HepG2 (cell line): ENCODE measurements around the gene SEC14L2. TPM values are rescaled to one million over a fixed set of nuclear protein-coding genes. Genes with fewer than 3 reads are reported as not detected.

Source experiments
- ATAC-seq: fragments of 200-7000 bp; cut with Tn5 transposase; 3 replicates; pipeline ENCODE4 v1.9.1; 2020; ENCODE audit warnings: mild to moderate bottlenecking, moderate library complexity
- BruUV-seq: library from RNA; stranded (reverse); fragments of 400-500 nt; replicated peaks from 2 replicates; lab custom pipeline; 2021; lab: Mats Ljungman, UMichigan
- CTCF ChIA-PET: fragments of 300-600 bp; formaldehyde crosslinking; extraction: SDS; loops from one replicate; lab custom pipeline; 2021; ENCODE audit warnings: low total read pairs, inconsistent platforms, low intra/inter-chr PET ratio; lab: Yijun Ruan, JAX
- POLR2A ChIA-PET: fragments of 350-600 bp; sonication (Branson Sonifier 250); formaldehyde crosslinking; loops from one replicate; lab custom pipeline; 2020; ENCODE audit warnings: antibody characterized with exemption, inconsistent platforms; lab: Yijun Ruan, JAX
- DNase-seq: peaks from one replicate; pipeline ENCODE4 v3.0.0-alpha.2; 2015; ENCODE audit warnings: low spot score
- FAIRE-seq: peaks from 3 replicates; lab custom pipeline; 2011; peaks lifted over from hg19 to GRCh38; lab: Jason Lieb, UNC
- H2AFZ ChIP-seq: one replicate; pipeline ENCODE4 v1.6.1; 2011; ENCODE audit warnings: low read length, inconsistent platforms
- H3K27ac ChIP-seq: fragments of 300-600 bp; 3 replicates; pipeline ENCODE4 v1.8.0; 2011; ENCODE audit warnings: mixed run types, mild to moderate bottlenecking, mixed read lengths, low read length, inconsistent platforms; ENCODE audit not compliant: insufficient read depth; ENCODE audit errors: extremely low read length
- H3K27me3 ChIP-seq, 2 experiments: fragments of 200-600 bp in 1 of 2; 2 replicates in 1 of 2; 3 replicates in 1 of 2; pipeline versions ENCODE4 v1.6.0 to v1.8.0; 2011; ENCODE audit warnings: low read length in 2 of 2, mild to moderate bottlenecking in 2 of 2, moderate library complexity in 2 of 2, inconsistent platforms in 1 of 2; ENCODE audit not compliant: insufficient read depth in 2 of 2, control insufficient read depth in 1 of 2
- H3K36me3 ChIP-seq, 2 experiments: fragments of 200-600 bp in 1 of 2; replicated peaks in 1 of 2; 2 replicates in 1 of 2; 3 replicates in 1 of 2; pipeline versions ENCODE4 v1.5.1 to v1.8.0; 2011; ENCODE audit warnings: low read length in 2 of 2, inconsistent platforms in 1 of 2; ENCODE audit not compliant: insufficient read depth in 2 of 2, control insufficient read depth in 1 of 2
- H3K4me1 ChIP-seq: 2 replicates; pipeline ENCODE4 v1.5.1; 2012; ENCODE audit warnings: low read length, inconsistent platforms; ENCODE audit not compliant: insufficient read depth
- H3K4me2 ChIP-seq: 2 replicates; pipeline ENCODE4 v1.6.0; 2011; ENCODE audit warnings: low read depth, low read length, inconsistent platforms
- H3K4me3 ChIP-seq, 3 experiments: fragments of 200-600 bp in 1 of 3; sonication (generic), shearing (Covaris generic) in 1 of 3; replicated peaks in 1 of 3; 2 replicates each; pipeline ENCODE4 v1.5.1; 2011 to 2016; ENCODE audit warnings: low read length in 3 of 3, inconsistent platforms in 2 of 3, low read depth in 2 of 3, mild to moderate bottlenecking in 2 of 3, control low read depth in 1 of 3, mixed read lengths in 1 of 3; ENCODE audit not compliant: insufficient read depth in 1 of 3
- H3K79me2 ChIP-seq: one replicate; pipeline ENCODE4 v1.6.1; 2011; ENCODE audit warnings: low read length, inconsistent platforms; ENCODE audit not compliant: insufficient read depth
- H3K9ac ChIP-seq: 2 replicates; pipeline ENCODE4 v1.6.0; 2011; ENCODE audit warnings: mild to moderate bottlenecking, low read depth, low read length, inconsistent platforms; ENCODE audit not compliant: insufficient read depth
- H3K9me3 ChIP-seq: 2 replicates; pipeline ENCODE4 v1.5.1; 2012; ENCODE audit warnings: mild to moderate bottlenecking, low read length
- H4K20me1 ChIP-seq: 2 replicates; pipeline ENCODE4 v1.6.0; 2011; ENCODE audit warnings: inconsistent platforms, mild to moderate bottlenecking, low read length, moderate library complexity; ENCODE audit not compliant: insufficient read depth
- ADNP ChIP-seq: sonication (generic); formaldehyde crosslinking; IDR thresholded peaks from 2 replicates; pipeline ENCODE4 v1.4.0; 2020; ENCODE audit warnings: missing genetic modification reagents
- DNMT1 ChIP-seq: sonication (generic); formaldehyde crosslinking; IDR thresholded peaks from 2 replicates; pipeline ENCODE4 v1.5.1; 2020; ENCODE audit warnings: mild to moderate bottlenecking, missing genetic modification reagents
- KLF13 ChIP-seq: sonication (generic); formaldehyde crosslinking; IDR thresholded peaks from 2 replicates; pipeline ENCODE4 v1.4.0; 2020; ENCODE audit warnings: mild to moderate bottlenecking, missing genetic modification reagents
- MAFK ChIP-seq, 2 experiments: IDR thresholded peaks in 1 of 2; conservative IDR thresholded peaks in 1 of 2; 2 replicates each; pipeline ENCODE4 v1.6.1; 2011; ENCODE audit warnings: improper control_type of control experiment in 2 of 2, low read length in 2 of 2
- NFKB2 ChIP-seq: sonication (generic); formaldehyde crosslinking; IDR thresholded peaks from 2 replicates; pipeline ENCODE4 v1.4.0; 2020; ENCODE audit warnings: missing genetic modification reagents, borderline replicate concordance
- NR3C1 ChIP-seq: sonication (generic); formaldehyde crosslinking; IDR thresholded peaks from 2 replicates; pipeline ENCODE4 v1.4.0; 2020; ENCODE audit warnings: missing genetic modification reagents
- PRPF4 ChIP-seq: fragments of 200-400 bp; formaldehyde crosslinking; IDR thresholded peaks from 2 replicates; pipeline ENCODE4 v1.6.1; 2016; ENCODE audit warnings: low read length, low read depth; ENCODE audit not compliant: poor library complexity, severe bottlenecking
- RORA ChIP-seq: sonication (generic); formaldehyde crosslinking; IDR thresholded peaks from 2 replicates; pipeline ENCODE4 v1.5.0; 2020; ENCODE audit warnings: mild to moderate bottlenecking, missing genetic modification reagents, moderate library complexity
- SRY ChIP-seq: sonication (generic); formaldehyde crosslinking; IDR thresholded peaks from 2 replicates; pipeline ENCODE4 v1.8.0; 2022; ENCODE audit warnings: mild to moderate bottlenecking, missing genetic modification reagents
- ZFAT ChIP-seq: sonication (generic); formaldehyde crosslinking; conservative IDR thresholded peaks from 2 replicates; pipeline ENCODE4 v1.8.1; 2023; ENCODE audit warnings: missing genetic modification reagents, inconsistent platforms
- ZNF180 ChIP-seq: sonication (generic); formaldehyde crosslinking; IDR thresholded peaks from 2 replicates; pipeline ENCODE4 v1.4.0; 2020; ENCODE audit warnings: low read depth, missing genetic modification reagents, borderline replicate concordance
- ZNF44 ChIP-seq: sonication (generic); formaldehyde crosslinking; IDR thresholded peaks from 2 replicates; pipeline ENCODE4 v1.5.1; 2020; ENCODE audit warnings: mild to moderate bottlenecking, missing genetic modification reagents
- WGBS: methylation state at CpG from one replicate; pipeline ENCODE4 v1.1.6; 2017; ENCODE audit warnings: low lambda C conversion rate; 5-methylcytosine and 5-hydroxymethylcytosine counted together
- in situ Hi-C: cut with HindIII; loops from 2 replicates; pipeline ENCODE4 v1.10.0; 2017; ENCODE audit warnings: low pct_unique_long_range_greater_than_20kb; ENCODE audit not compliant: extremely low pct_ligation_motif_present
- intact Hi-C: fragments of 100-400 bp; cut with micrococcal nuclease; formaldehyde crosslinking; loops from one replicate; pipeline ENCODE4 v1.10.0; 2022; ENCODE audit not compliant: unreplicated experiment
- polyA plus RNA-seq, 8 experiments: library from polyadenylated mRNA; depleted of rRNA in 3 of 8; stranded (reverse) in 7 of 8; unstranded in 1 of 8; fragments of >200 nt; fragmentation: Illumina TruSeq in 4 of 8; extraction: Trizol in 4 of 8; gene quantifications; 2 replicates each; pipeline versions ENCODE4 v1.2.1 to v1.2.3, GENCODE V29; 2011 to 2016; ENCODE audit warnings: low read depth in 4 of 8, missing spikeins in 1 of 8, mixed read lengths in 1 of 8; ENCODE audit not compliant: insufficient read depth in 1 of 8
- total RNA-seq, 5 experiments: library from RNA; depleted of rRNA; stranded (reverse); fragments of >200 nt; fragmentation: Illumina TruSeq; extraction: Trizol; gene quantifications; 2 replicates each; pipeline ENCODE4 v1.2.3, GENCODE V29; 2016; ENCODE audit warnings: low read depth in 1 of 5
- TF ChIP-seq, protein P1 (sequence below): sonication (generic); formaldehyde crosslinking; IDR thresholded peaks from 2 replicates; pipeline ENCODE4 v1.4.0; 2020; ENCODE audit warnings: mild to moderate bottlenecking, missing genetic modification reagents, borderline replicate concordance

Gene SEC14L2
- total and polyA plus RNA-seq, 2 of the 13 experiments (the other 11 are each of a cell fraction or from before 2014, with no cell fraction given), result 4.1 to 5.1 TPM

DNA sequence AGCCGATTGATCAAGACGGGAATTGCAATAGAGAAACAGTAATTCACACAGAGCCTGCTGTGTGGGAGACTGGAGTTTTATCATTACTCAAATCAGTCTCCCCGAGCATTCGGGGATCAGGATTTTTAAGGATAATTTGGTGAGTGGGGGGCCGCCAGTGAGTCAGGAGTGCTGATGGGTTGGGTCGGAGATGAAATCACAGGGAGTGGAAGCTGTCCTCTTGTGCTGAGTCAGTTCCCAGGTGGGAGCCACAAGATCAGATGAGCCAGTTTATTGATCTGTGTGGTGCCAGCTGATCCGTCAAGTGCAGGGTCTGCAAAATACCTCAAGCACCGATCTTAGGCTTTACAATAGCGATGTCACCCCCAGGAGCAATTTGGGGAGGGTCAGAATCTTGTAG is 44.3 kb downstream of the SEC14L2 start:
- H3K4me2 ChIP-seq, result no peak overlapping the region
- no peak for FAIRE-seq
- WGBS, result 13% methylated on average over 8 of the region's 9 CpGs
- in situ Hi-C loops (no loop called here), intact Hi-C loops (no loop called here)
- no peaks in the 10 kb centered on the region for H3K9me3 ChIP-seq
- ChIA-PET CTCF (no interaction called here), POLR2A (interaction anchor here (1.2 kb wide), 1 partner anchor 67 kb away, joined by 3 read pairs; no protein-coding TSS in a partner anchor)
- no peaks in the 10 kb centered on the region for H3K36me3 ChIP-seq
- H3K27me3 ChIP-seq, result peaks cover 0 to 11% of the 10 kb centered on the region in 2 experiments; a peak in 3 of 5 replicates
- no peak for ATAC-seq
- no peak for DNase-seq
- H3K79me2 ChIP-seq, result no peaks in the 10 kb centered on the region
- no peak overlapping the region for H3K4me3 ChIP-seq
- no peak overlapping the region for H2AFZ ChIP-seq
- H3K4me1 ChIP-seq, result peaks cover 17% of the 10 kb centered on the region
- BruUV-seq, result no TSS peak
- H3K27ac ChIP-seq, result no peak overlapping the region
- no peaks in the 10 kb centered on the region for H4K20me1 ChIP-seq
- no peak for TF ChIP-seq RORA (CRISPR knock-in tag)
- 0 out of 4 replicates have a peak, but pooled peaks of 1 of the 2 experiments have one; percentile 1 for TF ChIP-seq MAFK (conservative IDR thresholded peaks at IDR 0.05 in 1 of 2, IDR thresholded peaks at IDR 0.05 in 1 of 2; ENCODE audit: low read length in 2 of 2)
- no peak for TF ChIP-seq NR3C1 (CRISPR knock-in tag)
- no peak for TF ChIP-seq KLF13 (CRISPR knock-in tag)
- no peak for TF ChIP-seq ZFAT
- TF ChIP-seq, all 625 proteins: peak for 1
- H3K9ac ChIP-seq, result no peak overlapping the region

DNA sequence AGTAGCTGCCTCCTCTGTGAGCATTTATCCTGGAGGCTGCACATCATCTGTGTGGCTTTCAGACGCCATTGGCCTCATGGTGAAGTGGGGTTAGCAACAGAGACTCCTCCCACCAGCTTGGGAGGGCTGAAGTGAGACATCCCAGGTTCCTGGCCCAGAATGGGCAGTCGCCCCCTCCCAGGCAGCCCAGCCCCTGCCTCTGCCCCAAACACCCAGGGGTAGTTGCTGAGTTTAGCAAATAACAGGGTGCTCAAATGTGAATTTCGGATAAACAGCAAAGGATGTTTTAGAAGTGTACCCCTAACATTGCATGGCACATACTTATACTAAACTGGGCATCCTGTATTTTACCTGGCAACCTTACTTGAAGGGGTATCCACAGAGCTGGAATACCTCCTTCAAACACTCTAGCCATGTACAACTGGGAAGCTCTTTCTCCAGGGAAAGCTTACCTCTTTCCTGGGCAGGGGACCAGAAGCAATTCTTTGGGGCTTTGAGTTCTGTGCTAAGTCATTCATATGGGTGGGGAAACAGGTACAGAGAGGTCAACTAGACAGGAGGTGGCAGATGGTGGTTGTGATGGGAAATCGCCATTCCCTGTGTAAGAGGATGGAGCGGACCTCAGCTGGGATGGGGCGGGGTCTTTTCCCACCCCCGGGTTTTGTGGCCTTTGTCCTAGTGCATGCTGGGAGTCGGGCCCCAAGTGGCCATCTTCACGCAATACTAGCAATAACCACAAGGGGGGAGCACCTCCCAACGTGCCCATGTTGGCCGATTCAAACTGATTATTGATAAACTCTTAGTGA is 48.0 kb downstream of the SEC14L2 start:
- no peak overlapping the region for H3K9ac ChIP-seq
- BruUV-seq, result no TSS peak
- TF ChIP-seq PRPF4 (no peak), ZNF180 (CRISPR knock-in tag) (no peak), SRY (CRISPR knock-in tag) (no peak), ADNP (CRISPR knock-in tag) (no peak), DNMT1 (CRISPR knock-in tag) (no peak), ZNF44 (CRISPR knock-in tag) (no peak), NFKB2 (no peak)
- TF ChIP-seq, protein P1, sequence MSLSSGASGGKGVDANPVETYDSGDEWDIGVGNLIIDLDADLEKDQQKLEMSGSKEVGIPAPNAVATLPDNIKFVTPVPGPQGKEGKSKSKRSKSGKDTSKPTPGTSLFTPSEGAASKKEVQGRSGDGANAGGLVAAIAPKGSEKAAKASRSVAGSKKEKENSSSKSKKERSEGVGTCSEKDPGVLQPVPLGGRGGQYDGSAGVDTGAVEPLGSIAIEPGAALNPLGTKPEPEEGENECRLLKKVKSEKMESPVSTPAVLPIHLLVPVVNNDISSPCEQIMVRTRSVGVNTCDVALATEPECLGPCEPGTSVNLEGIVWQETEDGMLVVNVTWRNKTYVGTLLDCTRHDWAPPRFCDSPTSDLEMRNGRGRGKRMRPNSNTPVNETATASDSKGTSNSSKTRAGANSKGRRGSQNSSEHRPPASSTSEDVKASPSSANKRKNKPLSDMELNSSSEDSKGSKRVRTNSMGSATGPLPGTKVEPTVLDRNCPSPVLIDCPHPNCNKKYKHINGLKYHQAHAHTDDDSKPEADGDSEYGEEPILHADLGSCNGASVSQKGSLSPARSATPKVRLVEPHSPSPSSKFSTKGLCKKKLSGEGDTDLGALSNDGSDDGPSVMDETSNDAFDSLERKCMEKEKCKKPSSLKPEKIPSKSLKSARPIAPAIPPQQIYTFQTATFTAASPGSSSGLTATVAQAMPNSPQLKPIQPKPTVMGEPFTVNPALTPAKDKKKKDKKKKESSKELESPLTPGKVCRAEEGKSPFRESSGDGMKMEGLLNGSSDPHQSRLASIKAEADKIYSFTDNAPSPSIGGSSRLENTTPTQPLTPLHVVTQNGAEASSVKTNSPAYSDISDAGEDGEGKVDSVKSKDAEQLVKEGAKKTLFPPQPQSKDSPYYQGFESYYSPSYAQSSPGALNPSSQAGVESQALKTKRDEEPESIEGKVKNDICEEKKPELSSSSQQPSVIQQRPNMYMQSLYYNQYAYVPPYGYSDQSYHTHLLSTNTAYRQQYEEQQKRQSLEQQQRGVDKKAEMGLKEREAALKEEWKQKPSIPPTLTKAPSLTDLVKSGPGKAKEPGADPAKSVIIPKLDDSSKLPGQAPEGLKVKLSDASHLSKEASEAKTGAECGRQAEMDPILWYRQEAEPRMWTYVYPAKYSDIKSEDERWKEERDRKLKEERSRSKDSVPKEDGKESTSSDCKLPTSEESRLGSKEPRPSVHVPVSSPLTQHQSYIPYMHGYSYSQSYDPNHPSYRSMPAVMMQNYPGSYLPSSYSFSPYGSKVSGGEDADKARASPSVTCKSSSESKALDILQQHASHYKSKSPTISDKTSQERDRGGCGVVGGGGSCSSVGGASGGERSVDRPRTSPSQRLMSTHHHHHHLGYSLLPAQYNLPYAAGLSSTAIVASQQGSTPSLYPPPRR (CRISPR knock-in tag), result no peak

More for the DNA sequence above, 48.0 kb downstream of the SEC14L2 start:
- Histone ChIP-seq H3K27ac (no peak overlapping the region), H4K20me1 (no peaks in the 10 kb centered on the region), H3K4me1 (peaks cover 16% of the 10 kb centered on the region), H3K36me3 (no peaks in the 10 kb centered on the region), H2AFZ (no peak overlapping the region), H3K79me2 (no peaks in the 10 kb centered on the region), H3K4me3 (no peak overlapping the region), H3K4me2 (peak overlapping the region; percentile 46), H3K9me3 (no peaks in the 10 kb centered on the region), H3K27me3 (peaks cover 0 to 7% of the 10 kb centered on the region in 2 experiments; a peak in 2 of 5 replicates)
- intact Hi-C loops (loop anchor here (1.0 to 2.0 kb wide), 2 partner anchors 40 to 158 kb away; no protein-coding TSS in a partner anchor), in situ Hi-C loops (no loop called here)
- 7% methylated on average over 6 of the region's 11 CpGs for WGBS
- ChIA-PET CTCF (interaction anchor here (1.6 to 2.6 kb wide), 2 partner anchors 40 to 54 kb away, joined by 5 to 20 read pairs; no protein-coding TSS in a partner anchor), POLR2A (no interaction called here)
- FAIRE-seq, result peak; percentile 23
- peak; percentile 41 for DNase-seq
- ATAC-seq, result peak; percentile 79
